Testis (tissue), 2 donors: ENCODE data around the gene SLC19A1.

Experiments
- POLR2A ChIP-seq: fragments of 450-650 bp; IDR thresholded peaks from one replicate; pipeline ENCODE4 v1.6.1; 2017; ENCODE audit warnings: antibody characterized with exemption, mild to moderate bottlenecking, moderate library complexity
- TF ChIP-seq, protein P1 (sequence below), 3 experiments: fragments of 450-650 bp in 2 of 3; fragments of 200-600 bp in 1 of 3; sonication (generic) in 1 of 3; IDR thresholded peaks; one replicate each; pipeline ENCODE4 v1.5.1; 2016 to 2019; ENCODE audit warnings: antibody characterized with exemption in 3 of 3, mild to moderate bottlenecking in 2 of 3, moderate library complexity in 1 of 3

DNA sequence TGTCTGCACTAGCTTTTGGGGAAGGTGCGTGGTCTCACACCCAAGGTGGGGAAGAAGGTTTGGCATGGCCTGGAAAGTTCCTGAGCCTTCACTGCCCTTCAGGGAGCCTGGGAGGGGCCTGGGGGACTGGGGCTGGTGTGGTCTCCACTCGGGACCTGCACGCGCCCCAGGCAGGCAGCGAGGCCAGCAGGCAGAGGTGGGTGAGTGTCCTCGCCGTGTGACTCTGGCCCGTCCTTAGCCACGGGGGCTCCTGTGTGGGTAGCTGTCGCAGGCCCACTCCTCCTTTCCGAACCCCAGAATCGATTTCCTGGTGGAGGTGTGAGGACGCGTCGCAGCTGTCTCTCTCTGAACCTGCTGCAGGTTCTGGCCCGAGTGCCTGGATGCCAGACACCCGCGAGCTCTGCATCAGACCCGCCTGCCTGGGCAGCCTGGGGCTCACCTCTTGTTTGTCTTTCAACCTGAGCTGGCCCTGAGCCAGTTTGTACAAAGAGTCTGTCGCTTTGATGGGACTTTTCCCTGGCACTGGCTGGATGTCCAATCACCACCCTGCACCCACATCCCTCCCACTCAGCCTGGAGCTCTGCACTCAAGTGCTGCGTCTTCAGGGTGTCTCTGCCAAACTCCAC, 36.0 kb upstream of the SLC19A1 start:
- TF ChIP-seq, protein P1, sequence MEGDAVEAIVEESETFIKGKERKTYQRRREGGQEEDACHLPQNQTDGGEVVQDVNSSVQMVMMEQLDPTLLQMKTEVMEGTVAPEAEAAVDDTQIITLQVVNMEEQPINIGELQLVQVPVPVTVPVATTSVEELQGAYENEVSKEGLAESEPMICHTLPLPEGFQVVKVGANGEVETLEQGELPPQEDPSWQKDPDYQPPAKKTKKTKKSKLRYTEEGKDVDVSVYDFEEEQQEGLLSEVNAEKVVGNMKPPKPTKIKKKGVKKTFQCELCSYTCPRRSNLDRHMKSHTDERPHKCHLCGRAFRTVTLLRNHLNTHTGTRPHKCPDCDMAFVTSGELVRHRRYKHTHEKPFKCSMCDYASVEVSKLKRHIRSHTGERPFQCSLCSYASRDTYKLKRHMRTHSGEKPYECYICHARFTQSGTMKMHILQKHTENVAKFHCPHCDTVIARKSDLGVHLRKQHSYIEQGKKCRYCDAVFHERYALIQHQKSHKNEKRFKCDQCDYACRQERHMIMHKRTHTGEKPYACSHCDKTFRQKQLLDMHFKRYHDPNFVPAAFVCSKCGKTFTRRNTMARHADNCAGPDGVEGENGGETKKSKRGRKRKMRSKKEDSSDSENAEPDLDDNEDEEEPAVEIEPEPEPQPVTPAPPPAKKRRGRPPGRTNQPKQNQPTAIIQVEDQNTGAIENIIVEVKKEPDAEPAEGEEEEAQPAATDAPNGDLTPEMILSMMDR (IDR thresholded peaks at IDR 0.05), result no peak
- TF ChIP-seq POLR2A, result no peak
